Tibial nerve (tissue), 4 donors: ENCODE measurements around the gene MED9. TPM values are rescaled to one million over a fixed set of nuclear protein-coding genes. Genes with fewer than 3 reads are reported as not detected.

Experiments
- DNase-seq, 2 donors: peaks; one replicate each; pipeline ENCODE4 v3.0.0-alpha.2; 2019; ENCODE audit warnings: low spot score in 2 of 2
- H3K27ac ChIP-seq, 4 donors: fragments of 200-600 bp; sonication (generic) in 3 of 4; one replicate each; pipeline ENCODE4 v1.5.1; 2017 to 2019; ENCODE audit warnings: mild to moderate bottlenecking in 1 of 4
- H3K27me3 ChIP-seq, 2 donors: fragments of 200-600 bp; sonication (generic) in 1 of 2; one replicate each; pipeline versions ENCODE4 v1.5.1 to v1.6.0; 2017 to 2019
- H3K36me3 ChIP-seq, 3 donors: fragments of 200-600 bp; sonication (generic); one replicate each; pipeline ENCODE4 v1.5.1; 2018 to 2019
- H3K4me1 ChIP-seq, 4 donors: fragments of 200-600 bp; sonication (generic) in 3 of 4; one replicate each; pipeline ENCODE4 v1.5.1; 2017 to 2019
- H3K4me3 ChIP-seq, 4 donors: fragments of 200-600 bp; sonication (generic) in 3 of 4; one replicate each; pipeline ENCODE4 v1.5.1; 2017 to 2019; ENCODE audit warnings: mild to moderate bottlenecking in 1 of 4, moderate library complexity in 1 of 4
- H3K9me3 ChIP-seq, 4 donors: fragments of 200-600 bp; sonication (generic) in 3 of 4; one replicate each; pipeline ENCODE4 v1.5.1; 2017 to 2019
- EP300 ChIP-seq, 2 donors: sonication (generic); formaldehyde crosslinking; IDR thresholded peaks; one replicate each; pipeline ENCODE4 v1.6.1; 2017; ENCODE audit warnings: antibody characterized with exemption in 2 of 2, mild to moderate bottlenecking in 1 of 2
- POLR2A ChIP-seq, 2 donors: fragments of 450-650 bp; IDR thresholded peaks; one replicate each; pipeline ENCODE4 v1.6.1; 2017; ENCODE audit warnings: antibody characterized with exemption in 2 of 2, mild to moderate bottlenecking in 2 of 2, moderate library complexity in 2 of 2
- WGBS, 2 donors: methylation state at CpG; one replicate each; pipeline ENCODE4 v1.1.5; 2018; 5-methylcytosine and 5-hydroxymethylcytosine counted together
- total RNA-seq, 4 donors: library from RNA; depleted of rRNA; stranded (reverse); fragments of >200 nt; gene quantifications; one replicate each; pipeline ENCODE4 v1.1.0, GENCODE V29; 2016
- TF ChIP-seq, protein P1 (sequence below), 5 experiments: fragments of 200-600 bp in 3 of 5; fragments of 450-650 bp in 2 of 5; sonication (generic) in 3 of 5; IDR thresholded peaks; one replicate each; pipeline ENCODE4 v1.5.1; 2016 to 2019; ENCODE audit warnings: antibody characterized with exemption in 5 of 5, mild to moderate bottlenecking in 3 of 5, moderate library complexity in 2 of 5

The MED9 gene
- total RNA-seq, 4 donors from 2014 or later, result 8.0 to 17.5 (median 13.6) TPM

DNA sequence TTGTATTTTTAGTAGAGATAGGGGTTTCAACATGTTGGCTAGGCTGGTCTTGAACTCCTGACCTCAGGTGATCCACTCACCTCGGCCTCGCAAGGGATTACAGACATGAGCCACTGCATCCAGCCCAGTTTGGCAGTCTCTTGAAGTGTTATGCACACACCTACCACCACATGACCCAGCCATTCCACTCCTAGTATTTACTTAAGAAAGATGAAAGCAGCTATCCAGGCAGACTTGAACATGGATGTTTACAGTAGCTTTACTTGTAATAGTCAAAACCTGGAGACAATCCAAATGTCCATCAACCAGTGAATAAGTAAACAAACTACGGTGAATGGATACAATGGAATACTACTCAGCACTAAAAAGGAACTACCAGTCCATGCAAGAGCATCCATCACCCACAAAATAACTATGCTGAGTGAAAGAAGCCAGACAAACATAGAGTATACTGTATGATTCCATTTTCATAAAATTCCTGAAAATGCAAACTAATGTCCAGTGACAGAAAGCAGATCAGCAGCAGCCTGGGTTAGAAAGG, 57.2 kb downstream of the MED9 start:
- Histone ChIP-seq H3K36me3 (no peaks in the 10 kb centered on the region), H3K9me3 (peaks cover 0 to 7% (median 0%) of the 10 kb centered on the region in 4 donors), H3K4me1 (peaks cover 0 to 7% (median 0%) of the 10 kb centered on the region in 4 donors), H3K27ac (no peak overlapping the region), H3K4me3 (no peak overlapping the region), H3K27me3 (no peaks in the 10 kb centered on the region)
- 92 to 93% methylated on average over 3 of the region's 3 CpGs for WGBS, 2 donors
- no peak for DNase-seq
- TF ChIP-seq, protein P1, sequence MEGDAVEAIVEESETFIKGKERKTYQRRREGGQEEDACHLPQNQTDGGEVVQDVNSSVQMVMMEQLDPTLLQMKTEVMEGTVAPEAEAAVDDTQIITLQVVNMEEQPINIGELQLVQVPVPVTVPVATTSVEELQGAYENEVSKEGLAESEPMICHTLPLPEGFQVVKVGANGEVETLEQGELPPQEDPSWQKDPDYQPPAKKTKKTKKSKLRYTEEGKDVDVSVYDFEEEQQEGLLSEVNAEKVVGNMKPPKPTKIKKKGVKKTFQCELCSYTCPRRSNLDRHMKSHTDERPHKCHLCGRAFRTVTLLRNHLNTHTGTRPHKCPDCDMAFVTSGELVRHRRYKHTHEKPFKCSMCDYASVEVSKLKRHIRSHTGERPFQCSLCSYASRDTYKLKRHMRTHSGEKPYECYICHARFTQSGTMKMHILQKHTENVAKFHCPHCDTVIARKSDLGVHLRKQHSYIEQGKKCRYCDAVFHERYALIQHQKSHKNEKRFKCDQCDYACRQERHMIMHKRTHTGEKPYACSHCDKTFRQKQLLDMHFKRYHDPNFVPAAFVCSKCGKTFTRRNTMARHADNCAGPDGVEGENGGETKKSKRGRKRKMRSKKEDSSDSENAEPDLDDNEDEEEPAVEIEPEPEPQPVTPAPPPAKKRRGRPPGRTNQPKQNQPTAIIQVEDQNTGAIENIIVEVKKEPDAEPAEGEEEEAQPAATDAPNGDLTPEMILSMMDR (IDR thresholded peaks at IDR 0.05), result no peak

DNA sequence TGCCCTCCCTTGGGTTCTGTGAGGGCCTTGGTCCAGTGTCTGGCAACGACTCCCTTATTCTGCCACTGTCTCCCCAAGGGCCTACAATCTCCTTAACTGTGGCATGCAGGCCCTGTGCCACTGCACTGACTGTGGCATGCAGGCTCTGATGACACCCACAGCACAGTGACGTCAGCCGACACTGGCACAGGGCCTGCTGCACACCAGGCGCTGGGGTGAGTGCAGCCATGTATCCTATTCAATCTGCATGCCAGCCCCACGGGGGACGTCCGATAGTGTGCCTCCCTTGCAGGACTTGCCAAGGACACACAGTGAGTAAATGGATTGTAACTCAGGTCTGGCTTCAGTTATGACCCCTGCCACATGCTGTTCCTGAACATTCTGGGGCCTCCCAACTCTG, 59.2 kb downstream of the MED9 start:
- H3K27me3 ChIP-seq, result no peaks in the 10 kb centered on the region
- H3K36me3 ChIP-seq, result no peaks in the 10 kb centered on the region
- H3K9me3 ChIP-seq, result peaks cover 0 to 7% (median 0%) of the 10 kb centered on the region in 4 donors
- peaks cover 0 to 7% (median 0%) of the 10 kb centered on the region in 4 donors for H3K4me1 ChIP-seq
- DNase-seq, result no peak
- H3K27ac ChIP-seq, result peak overlapping the region in 3 of 4 donors; percentile 62 to 77 (median 64)
- WGBS, 2 donors, result 45 to 63% methylated on average over 7 of the region's 7 CpGs
- H3K4me3 ChIP-seq, result no peak overlapping the region
- TF ChIP-seq, protein P1 (IDR thresholded peaks at IDR 0.05), result no peak
- TF ChIP-seq EP300 (IDR thresholded peaks at IDR 0.05), result peak in 1 of 2 donors; percentile 60
- TF ChIP-seq POLR2A (IDR thresholded peaks at IDR 0.05), result peak in 1 of 2 donors; percentile 17

DNA sequence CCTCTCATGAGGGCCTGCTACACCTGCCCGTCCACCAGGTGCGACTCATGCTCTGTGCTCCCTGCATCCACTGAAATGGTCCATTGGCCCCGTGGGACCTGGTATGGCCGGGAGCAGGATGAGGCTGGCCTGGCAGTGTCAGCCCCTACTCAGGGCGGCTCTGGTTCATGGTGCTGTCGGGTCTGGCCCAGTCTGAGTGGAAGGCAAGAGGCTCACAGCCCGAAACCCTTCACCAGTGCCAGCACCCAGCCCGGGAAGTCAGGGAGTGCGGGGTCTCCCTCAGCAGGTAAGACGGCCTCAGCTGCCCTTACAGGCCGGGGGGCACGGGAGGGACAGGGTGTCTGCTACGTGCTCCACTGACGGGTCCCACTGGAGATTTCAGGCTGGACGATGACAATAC, 59.9 kb downstream of the MED9 start:
- H3K4me1 ChIP-seq, result peaks cover 0 to 7% (median 0%) of the 10 kb centered on the region in 4 donors
- H3K27me3 ChIP-seq, result no peaks in the 10 kb centered on the region
- TF ChIP-seq, protein P1 (IDR thresholded peaks at IDR 0.05), result no peak
- TF ChIP-seq POLR2A (IDR thresholded peaks at IDR 0.05) (no peak), EP300 (IDR thresholded peaks at IDR 0.05) (no peak)
- H3K9me3 ChIP-seq, result peaks cover 0 to 7% (median 0%) of the 10 kb centered on the region in 4 donors
- whole genome bisulfite sequencing, 2 donors, result 87 to 96% methylated on average over 2 to 15 of the region's 15 CpGs
- peak overlapping the region in 2 of 4 donors; percentile 64 to 77 for H3K27ac ChIP-seq
- no peaks in the 10 kb centered on the region for H3K36me3 ChIP-seq
- no peak for DNase-seq
- no peak overlapping the region for H3K4me3 ChIP-seq

DNA sequence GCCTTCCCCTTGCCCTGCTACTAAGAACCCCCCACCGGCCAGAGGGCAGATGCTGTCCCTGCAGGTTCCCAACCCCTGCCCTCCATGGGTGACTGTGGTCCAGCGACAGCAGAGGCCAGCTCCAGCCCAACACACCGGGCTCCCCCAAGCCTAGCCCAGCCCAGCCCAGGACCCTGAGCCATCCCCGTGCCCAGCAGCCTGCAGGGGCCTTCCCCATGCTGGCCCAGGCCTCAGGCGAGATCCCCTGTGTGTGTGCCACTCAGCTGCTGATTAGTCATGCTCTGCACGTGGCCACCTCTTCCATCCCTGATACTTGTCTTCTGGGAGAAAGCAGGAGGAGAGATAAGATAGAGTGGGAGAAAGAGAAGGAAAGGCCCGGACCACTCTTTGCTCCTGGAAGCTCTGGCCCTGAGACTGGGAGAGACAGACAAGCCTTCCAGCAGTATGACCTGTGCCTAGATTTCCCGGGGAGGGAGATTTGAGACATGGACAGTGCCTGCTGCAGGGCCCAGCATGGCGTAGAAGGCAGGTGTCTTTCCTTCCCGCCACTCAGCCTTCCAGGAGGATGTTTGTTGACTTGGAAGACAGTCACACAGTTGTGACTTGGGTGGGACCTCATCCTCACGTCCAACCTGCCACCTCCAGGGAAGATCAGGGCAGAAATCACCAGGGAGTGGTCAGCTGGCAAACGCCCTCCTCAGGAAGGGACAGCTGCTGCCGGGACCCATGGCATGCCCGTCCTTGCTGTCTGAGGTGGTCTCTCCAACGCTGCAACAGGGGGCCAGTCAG, 60.7 kb downstream of the MED9 start:
- Histone ChIP-seq H3K27me3 (no peaks in the 10 kb centered on the region), H3K4me1 (peaks cover 0 to 7% (median 0%) of the 10 kb centered on the region in 4 donors), H3K4me3 (no peak overlapping the region), H3K36me3 (no peaks in the 10 kb centered on the region), H3K9me3 (peaks cover 0 to 2% (median 0%) of the 10 kb centered on the region in 4 donors), H3K27ac (peak overlapping the region in 1 of 4 donors; percentile 77)
- no peak for DNase-seq
- TF ChIP-seq POLR2A (IDR thresholded peaks at IDR 0.05) (no peak), EP300 (IDR thresholded peaks at IDR 0.05) (no peak)
- TF ChIP-seq, protein P1 (IDR thresholded peaks at IDR 0.05), result no peak
- 89 to 93% methylated on average over 13 of the region's 15 CpGs for WGBS, 2 donors
